Measurements from ENCODE around the gene GRB14.

- TF ChIP-seq CTCF (IDR thresholded peaks at IDR 0.05): no peak
- TF ChIP-seq POLR2A (IDR thresholded peaks at IDR 0.05): no peak
Observed at GRCh38 chr2:164561991-164562390, 59.3 kb downstream of the GRB14 start.
